BJ (cell line): ENCODE data around the gene GPR107. TPM values are rescaled to one million over a fixed set of nuclear protein-coding genes. Genes with fewer than 3 reads are reported as not detected.

Experiments
- CTCF ChIA-PET: fragments of 350-600 bp; formaldehyde crosslinking; extraction: SDS; loops from one replicate; lab custom pipeline; 2021; ENCODE audit warnings: antibody characterized with exemption, inconsistent platforms; lab: Yijun Ruan, JAX
- POLR2A ChIA-PET: fragments of 300-600 bp; sonication (Branson Sonifier 250); formaldehyde crosslinking; extraction: SDS; loops from one replicate; lab custom pipeline; 2021; ENCODE audit warnings: antibody characterized with exemption; lab: Charles Lee
- DNase-seq: peaks from one replicate; pipeline ENCODE4 v3.0.0-alpha.2; 2011; ENCODE audit warnings: low read depth
- H3K27me3 ChIP-seq: 2 replicates; pipeline ENCODE4 v1.6.0; 2011; ENCODE audit warnings: low read length; ENCODE audit not compliant: control insufficient read depth, insufficient read depth
- H3K36me3 ChIP-seq: 2 replicates; pipeline ENCODE4 v1.5.1; 2011; ENCODE audit warnings: low read length; ENCODE audit not compliant: control insufficient read depth, insufficient read depth
- H3K4me3 ChIP-seq: 2 replicates; pipeline ENCODE4 v1.5.1; 2011; ENCODE audit warnings: low read depth, mild to moderate bottlenecking, control low read depth, low read length
- polyA plus RNA-seq: library from polyadenylated mRNA; depleted of rRNA; stranded (reverse); fragments of >200 nt; gene quantifications from 2 replicates; pipeline ENCODE4 v1.2.3, GENCODE V29; 2011
- TF ChIP-seq, protein P1 (sequence below): IDR thresholded peaks from 2 replicates; pipeline ENCODE4 v1.5.1; 2011; ENCODE audit warnings: low read depth, mild to moderate bottlenecking, control low read depth, inconsistent platforms, low read length, moderate library complexity; ENCODE audit not compliant: insufficient read depth

GPR107 gene
- polyA plus RNA-seq, 1 experiment, result 32.5 TPM

DNA sequence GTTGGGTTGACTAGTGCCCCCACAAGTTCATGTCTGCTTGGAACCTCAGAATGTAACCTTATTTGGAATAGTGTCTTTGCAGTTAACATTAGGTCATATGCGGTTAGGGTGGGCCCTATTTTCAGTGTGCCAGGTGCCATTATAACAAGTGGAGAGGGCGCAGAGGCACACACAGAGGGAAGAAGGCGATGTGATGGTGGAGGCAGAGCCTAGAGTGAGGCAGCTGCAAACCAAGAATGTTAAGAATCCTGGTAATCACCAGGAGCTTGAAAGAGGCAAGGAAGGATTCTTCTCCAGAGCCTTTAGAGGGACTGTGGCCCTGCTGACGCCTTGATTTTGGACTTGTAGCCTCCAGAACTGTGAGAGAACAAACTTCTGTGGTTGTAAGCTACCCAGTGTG is 10.9 kb downstream of the GPR107 start:
- peaks cover 1% of the 10 kb centered on the region for H3K36me3 ChIP-seq
- ChIA-PET CTCF (interaction anchor here (1.3 kb wide), 1 partner anchor 11 kb away, joined by 4 read pairs; the partner anchor contains the start of gene GPR107), POLR2A (interaction anchor here (1.1 kb wide), 1 partner anchor 11 kb away, joined by 3 read pairs; the partner anchor contains the start of gene GPR107)
- no peaks in the 10 kb centered on the region for H3K27me3 ChIP-seq
- H3K4me3 ChIP-seq, result no peak overlapping the region
- TF ChIP-seq, protein P1, sequence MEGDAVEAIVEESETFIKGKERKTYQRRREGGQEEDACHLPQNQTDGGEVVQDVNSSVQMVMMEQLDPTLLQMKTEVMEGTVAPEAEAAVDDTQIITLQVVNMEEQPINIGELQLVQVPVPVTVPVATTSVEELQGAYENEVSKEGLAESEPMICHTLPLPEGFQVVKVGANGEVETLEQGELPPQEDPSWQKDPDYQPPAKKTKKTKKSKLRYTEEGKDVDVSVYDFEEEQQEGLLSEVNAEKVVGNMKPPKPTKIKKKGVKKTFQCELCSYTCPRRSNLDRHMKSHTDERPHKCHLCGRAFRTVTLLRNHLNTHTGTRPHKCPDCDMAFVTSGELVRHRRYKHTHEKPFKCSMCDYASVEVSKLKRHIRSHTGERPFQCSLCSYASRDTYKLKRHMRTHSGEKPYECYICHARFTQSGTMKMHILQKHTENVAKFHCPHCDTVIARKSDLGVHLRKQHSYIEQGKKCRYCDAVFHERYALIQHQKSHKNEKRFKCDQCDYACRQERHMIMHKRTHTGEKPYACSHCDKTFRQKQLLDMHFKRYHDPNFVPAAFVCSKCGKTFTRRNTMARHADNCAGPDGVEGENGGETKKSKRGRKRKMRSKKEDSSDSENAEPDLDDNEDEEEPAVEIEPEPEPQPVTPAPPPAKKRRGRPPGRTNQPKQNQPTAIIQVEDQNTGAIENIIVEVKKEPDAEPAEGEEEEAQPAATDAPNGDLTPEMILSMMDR, result no peak
- no peak for DNase-seq

DNA sequence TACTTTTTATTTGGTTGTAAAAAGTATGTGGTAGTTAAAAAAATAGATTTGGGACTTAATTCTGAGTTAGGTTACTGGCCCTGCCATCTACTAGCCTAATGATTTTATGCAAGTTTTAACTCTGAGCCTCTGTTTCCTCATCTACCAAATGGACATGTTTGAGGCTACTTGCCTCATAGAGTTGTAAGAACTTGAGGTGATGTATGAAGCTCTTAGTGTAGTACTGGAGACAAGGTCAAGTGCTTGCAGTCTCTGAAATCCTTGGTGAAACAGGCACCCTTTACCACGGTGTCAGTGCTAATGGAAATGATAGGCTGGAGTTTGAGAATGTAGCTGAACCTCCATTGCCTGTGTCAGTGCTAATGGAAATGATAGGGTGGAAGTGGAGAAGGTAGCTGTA is 15.3 kb downstream of the GPR107 start:
- DNase-seq, result no peak
- ChIA-PET POLR2A (no interaction called here), CTCF (no interaction called here)
- TF ChIP-seq, protein P1, result no peak
- Histone ChIP-seq H3K27me3 (no peaks in the 10 kb centered on the region), H3K36me3 (no peaks in the 10 kb centered on the region), H3K4me3 (no peak overlapping the region)

DNA sequence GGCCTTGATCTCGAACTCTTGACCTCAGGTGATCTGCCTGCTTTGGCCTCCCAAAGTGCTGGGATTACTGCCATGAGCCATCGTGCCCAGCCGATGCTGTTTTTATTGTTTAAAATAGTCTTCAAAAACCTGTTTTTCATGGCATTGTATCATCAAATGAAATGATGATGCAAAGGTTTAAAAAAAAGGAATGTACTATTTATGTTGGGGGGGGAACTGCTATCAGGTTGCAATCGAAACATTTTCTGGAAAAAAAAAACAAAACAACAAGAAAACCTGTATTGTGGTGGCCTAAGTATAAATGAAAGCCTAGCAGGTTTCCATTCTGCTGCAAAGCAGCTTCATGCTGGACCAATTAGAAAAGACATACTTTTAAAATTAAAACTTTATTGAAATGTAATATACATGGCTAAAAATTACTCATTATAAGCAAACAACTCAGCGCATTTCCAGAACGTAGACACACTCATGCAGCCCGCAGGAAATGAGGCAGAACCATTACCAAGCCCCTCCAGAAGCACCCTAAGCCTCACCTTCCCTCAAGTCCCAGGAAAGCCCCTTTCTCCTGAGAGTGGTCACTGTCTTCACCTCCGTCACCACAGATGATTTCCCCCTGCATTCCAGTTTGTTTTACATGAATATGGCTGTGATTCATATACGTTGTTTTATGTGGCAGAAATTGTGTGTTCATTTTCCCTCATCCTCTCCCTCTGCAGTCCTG is 19.0 kb downstream of the GPR107 start:
- peaks cover 4% of the 10 kb centered on the region for H3K36me3 ChIP-seq
- DNase-seq, result no peak
- POLR2A ChIA-PET, result interaction anchor here (0.6 kb wide), 1 partner anchor 12 kb away, joined by 16 read pairs; no protein-coding TSS in a partner anchor
- TF ChIP-seq, protein P1, result no peak
- CTCF ChIA-PET, result no interaction called here
- no peaks in the 10 kb centered on the region for H3K27me3 ChIP-seq
- no peak overlapping the region for H3K4me3 ChIP-seq

DNA sequence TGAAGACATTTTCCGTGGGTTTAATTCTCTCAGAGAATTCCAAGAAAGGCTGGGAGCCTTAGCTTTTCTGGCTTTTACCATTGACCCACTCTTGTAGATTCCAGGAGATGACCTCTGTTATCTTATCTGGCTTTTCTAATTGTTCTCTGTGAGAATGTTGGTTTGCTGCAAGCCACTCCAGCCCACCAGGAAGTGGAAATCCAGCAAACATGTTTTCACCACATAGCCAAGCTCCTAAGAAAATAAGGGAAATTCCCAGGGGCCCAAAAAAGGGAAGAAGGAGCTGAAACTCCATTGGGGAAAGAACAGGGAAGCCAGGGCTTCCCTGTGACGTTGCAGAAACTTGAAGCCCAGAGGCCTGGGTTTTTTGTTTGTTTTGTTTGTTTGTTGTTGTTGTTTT is 19.7 kb downstream of the GPR107 start:
- POLR2A ChIA-PET, result interaction anchor here (0.6 kb wide), 2 partner anchors 13 to 188 kb away, joined by 3 to 16 read pairs; no protein-coding TSS in a partner anchor
- peaks cover 4% of the 10 kb centered on the region for H3K36me3 ChIP-seq
- CTCF ChIA-PET, result interaction anchor here (3.1 kb wide), 1 partner anchor 188 kb away, joined by 7 read pairs; no protein-coding TSS in a partner anchor

DNA sequence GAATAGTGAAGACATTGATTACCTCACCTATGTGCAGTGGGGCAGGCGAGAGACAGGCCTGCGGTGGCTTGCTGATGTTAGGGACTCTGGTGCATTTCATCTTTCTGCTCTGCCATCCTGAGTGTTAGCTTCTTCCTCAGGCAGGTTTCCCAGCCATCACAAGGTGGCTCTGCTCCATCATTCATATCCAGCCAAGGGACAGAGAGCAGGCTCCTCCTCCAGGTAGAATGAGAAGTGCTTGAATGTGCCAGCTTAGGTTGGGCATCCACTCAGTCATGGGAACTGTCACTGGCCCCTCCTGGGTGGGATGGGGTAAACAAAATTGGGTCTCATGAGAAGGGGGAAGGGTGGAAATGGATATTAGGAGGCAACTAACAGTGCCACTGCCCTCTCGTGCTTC is 24.8 kb downstream of the GPR107 start:
- TF ChIP-seq, protein P1, result no peak
- DNase-seq, result no peak
- no peaks in the 10 kb centered on the region for H3K27me3 ChIP-seq
- H3K36me3 ChIP-seq, result peaks cover 14% of the 10 kb centered on the region
- POLR2A ChIA-PET, result no interaction called here
- CTCF ChIA-PET, result no interaction called here
- no peak overlapping the region for H3K4me3 ChIP-seq

More for the DNA sequence above, 19.7 kb downstream of the GPR107 start:
- Histone ChIP-seq H3K27me3 (no peaks in the 10 kb centered on the region), H3K4me3 (no peak overlapping the region)
- DNase-seq, result no peak
- TF ChIP-seq, protein P1, result no peak
